ENCODE measurements around the gene KRT26. TPM values are rescaled to one million over a fixed set of nuclear protein-coding genes. Genes with fewer than 3 reads are reported as not detected.

KRT26 gene
- total and polyA plus RNA-seq, 9 donors: not detected

DNA sequence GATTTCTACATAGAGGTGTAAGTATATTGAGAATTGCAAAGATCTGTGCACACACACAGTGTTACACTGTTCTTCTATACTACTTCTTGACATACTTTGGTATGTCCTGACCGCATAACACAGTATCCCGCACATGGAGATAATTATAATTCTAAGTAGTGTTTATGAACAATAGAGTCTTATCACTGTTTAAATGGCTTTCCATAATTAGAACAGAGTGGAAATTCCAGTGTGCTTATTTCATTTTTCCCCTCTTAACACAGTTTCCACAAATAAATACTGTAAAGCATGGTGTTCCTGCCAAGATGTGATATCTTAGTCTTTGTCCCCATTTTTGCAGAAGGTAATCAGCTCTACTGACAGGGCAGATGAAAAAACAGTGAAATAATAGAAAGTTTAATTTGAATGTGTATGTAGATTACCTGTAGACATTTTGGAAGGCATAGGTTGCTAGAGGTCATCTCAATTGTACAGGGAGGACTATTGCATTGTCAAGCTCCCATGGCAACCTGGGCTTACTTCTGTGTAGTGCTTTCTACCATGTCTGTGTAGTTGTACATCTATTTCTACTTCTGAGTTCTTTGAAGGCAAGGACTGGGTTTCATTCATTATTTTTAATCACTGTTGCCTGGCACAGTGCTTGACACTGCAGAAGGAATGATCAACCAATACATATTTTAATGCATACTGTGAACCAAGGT is 37.9 kb upstream of the KRT26 start:
- TF ChIP-seq EP300 (IDR thresholded peaks at IDR 0.05): no peak
- TF ChIP-seq POLR2A (IDR thresholded peaks at IDR 0.05): no peak
- TF ChIP-seq, protein P1, sequence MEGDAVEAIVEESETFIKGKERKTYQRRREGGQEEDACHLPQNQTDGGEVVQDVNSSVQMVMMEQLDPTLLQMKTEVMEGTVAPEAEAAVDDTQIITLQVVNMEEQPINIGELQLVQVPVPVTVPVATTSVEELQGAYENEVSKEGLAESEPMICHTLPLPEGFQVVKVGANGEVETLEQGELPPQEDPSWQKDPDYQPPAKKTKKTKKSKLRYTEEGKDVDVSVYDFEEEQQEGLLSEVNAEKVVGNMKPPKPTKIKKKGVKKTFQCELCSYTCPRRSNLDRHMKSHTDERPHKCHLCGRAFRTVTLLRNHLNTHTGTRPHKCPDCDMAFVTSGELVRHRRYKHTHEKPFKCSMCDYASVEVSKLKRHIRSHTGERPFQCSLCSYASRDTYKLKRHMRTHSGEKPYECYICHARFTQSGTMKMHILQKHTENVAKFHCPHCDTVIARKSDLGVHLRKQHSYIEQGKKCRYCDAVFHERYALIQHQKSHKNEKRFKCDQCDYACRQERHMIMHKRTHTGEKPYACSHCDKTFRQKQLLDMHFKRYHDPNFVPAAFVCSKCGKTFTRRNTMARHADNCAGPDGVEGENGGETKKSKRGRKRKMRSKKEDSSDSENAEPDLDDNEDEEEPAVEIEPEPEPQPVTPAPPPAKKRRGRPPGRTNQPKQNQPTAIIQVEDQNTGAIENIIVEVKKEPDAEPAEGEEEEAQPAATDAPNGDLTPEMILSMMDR (IDR thresholded peaks at IDR 0.05): no peak
- H3K9me3 ChIP-seq: no peaks in the 10 kb centered on the region
- no peaks in the 10 kb centered on the region for H3K36me3 ChIP-seq
- H3K27ac ChIP-seq: no peak overlapping the region
- no peak overlapping the region for H3K4me3 ChIP-seq
- no peaks in the 10 kb centered on the region for H3K27me3 ChIP-seq
- intact Hi-C loops (cut with DNase I): loop anchor here in 3 of 4 donors (10.0 kb wide), 1 partner anchor 855 kb away; no protein-coding TSS in a partner anchor
- H3K4me1 ChIP-seq (ENCODE audit: insufficient read depth): no peaks in the 10 kb centered on the region
- WGBS, 3 donors: 23 to 37% (median 24%) methylated on average over 2 of the region's 2 CpGs
- no peak for DNase-seq

DNA sequence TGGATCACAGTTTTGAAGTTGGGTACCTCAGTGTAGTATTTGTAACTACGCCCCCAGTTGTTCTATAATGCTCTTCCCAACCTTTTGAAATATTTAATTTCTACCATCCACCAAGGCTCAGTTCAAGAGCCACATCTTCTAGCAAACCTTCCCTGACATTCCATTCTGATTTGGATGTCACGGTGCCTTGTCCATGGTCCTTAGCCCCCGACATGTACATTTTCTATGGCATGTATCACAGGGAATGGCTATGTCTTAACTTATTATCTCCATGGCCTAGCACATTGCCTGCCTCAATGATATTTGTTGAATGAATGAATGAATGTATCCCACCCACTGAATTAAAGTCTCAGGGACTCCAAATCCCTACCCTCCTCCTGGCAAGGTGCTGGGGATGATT is 34.1 kb upstream of the KRT26 start:
- intact Hi-C loops (cut with DNase I): loop anchor here in 3 of 4 donors (10.0 kb wide), 1 partner anchor 859 kb away; no protein-coding TSS in a partner anchor
- no peak for DNase-seq
- 57 to 68% (median 61%) methylated on average over 3 of the region's 3 CpGs for WGBS, 3 donors
- Histone ChIP-seq H3K9me3 (no peaks in the 10 kb centered on the region), H3K27me3 (no peaks in the 10 kb centered on the region), H3K4me3 (no peak overlapping the region), H3K4me1 (ENCODE audit: insufficient read depth) (no peaks in the 10 kb centered on the region), H3K27ac (no peak overlapping the region), H3K36me3 (no peaks in the 10 kb centered on the region)
- no peak for TF ChIP-seq EP300 (IDR thresholded peaks at IDR 0.05)
- TF ChIP-seq, protein P1 (IDR thresholded peaks at IDR 0.05): no peak
- no peak for TF ChIP-seq POLR2A (IDR thresholded peaks at IDR 0.05)

DNA sequence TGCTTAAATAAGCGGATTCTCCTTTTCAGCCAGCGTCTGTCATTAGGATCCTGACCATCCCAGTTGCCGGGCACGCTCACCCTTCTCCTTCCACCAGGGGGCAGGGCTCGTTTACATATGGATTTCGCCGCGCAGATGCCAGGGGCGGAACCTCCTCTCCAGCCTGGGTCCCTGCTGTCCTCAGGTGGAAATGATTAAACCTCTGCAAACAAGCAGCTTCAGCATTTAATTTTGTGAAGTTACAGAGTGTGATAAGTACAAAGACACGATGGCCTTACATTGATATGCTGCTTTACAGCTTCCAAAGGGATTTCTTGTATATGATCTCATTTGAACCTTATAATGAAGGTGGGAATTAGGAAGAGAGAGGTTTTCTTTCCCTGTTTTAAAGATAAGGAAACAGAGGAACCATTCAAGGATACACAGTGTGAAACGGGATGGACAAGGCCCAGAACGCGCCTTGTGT is 31.6 kb upstream of the KRT26 start:
- intact Hi-C loops (cut with DNase I): loop anchor here (5.0 to 10.0 kb wide), 2 partner anchors 861 to 864 kb away; no protein-coding TSS in a partner anchor
- Histone ChIP-seq H3K27ac (no peak overlapping the region), H3K27me3 (no peaks in the 10 kb centered on the region), H3K36me3 (no peaks in the 10 kb centered on the region), H3K4me3 (no peak overlapping the region), H3K9me3 (no peaks in the 10 kb centered on the region), H3K4me1 (ENCODE audit: insufficient read depth) (no peaks in the 10 kb centered on the region)
- TF ChIP-seq EP300 (IDR thresholded peaks at IDR 0.05): no peak
- TF ChIP-seq, protein P1 (IDR thresholded peaks at IDR 0.05): peak in 2 of 3 donors; percentile 61 to 66
- peak; percentile 40 to 80 (median 72) for DNase-seq
- WGBS, 3 donors: 10 to 15% (median 11%) methylated on average over 13 of the region's 13 CpGs

DNA sequence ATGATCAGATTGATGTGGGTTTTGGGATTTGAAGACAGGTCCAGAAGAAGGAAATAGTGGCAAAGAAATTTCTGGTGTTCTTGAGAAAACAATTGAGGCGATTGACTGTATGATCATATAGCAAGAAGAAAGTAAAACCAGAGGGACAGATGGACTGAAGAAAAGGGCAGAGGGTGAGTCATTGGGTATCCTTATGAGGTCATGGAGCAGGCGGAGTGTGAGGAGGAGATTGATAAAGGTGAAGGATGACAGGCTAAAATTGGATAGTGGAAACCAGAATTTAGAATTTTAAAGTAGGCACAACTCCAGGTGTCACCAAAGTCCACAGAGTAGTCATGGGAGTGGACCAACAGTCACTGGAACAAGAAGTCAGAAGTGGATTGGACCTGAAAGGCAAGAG is 29.2 kb upstream of the KRT26 start:
- no peaks in the 10 kb centered on the region for H3K27me3 ChIP-seq
- TF ChIP-seq, protein P1 (IDR thresholded peaks at IDR 0.05): no peak
- no peak for TF ChIP-seq POLR2A (IDR thresholded peaks at IDR 0.05)
- no peak for TF ChIP-seq EP300 (IDR thresholded peaks at IDR 0.05)
- H3K9me3 ChIP-seq: no peaks in the 10 kb centered on the region
- H3K36me3 ChIP-seq: no peaks in the 10 kb centered on the region
- DNase-seq: no peak
- H3K4me1 ChIP-seq (ENCODE audit: insufficient read depth): no peaks in the 10 kb centered on the region
- intact Hi-C loops (cut with DNase I): loop anchor here (5.0 to 10.0 kb wide), 2 partner anchors 864 to 866 kb away; no protein-coding TSS in a partner anchor
- no peak overlapping the region for H3K4me3 ChIP-seq
- WGBS, 3 donors: 66 to 75% (median 67%) methylated on average over 2 of the region's 2 CpGs
- no peak overlapping the region for H3K27ac ChIP-seq

All from ovary (tissue), 9 donors.